ENCODE data around the gene NELL1.

DNA sequence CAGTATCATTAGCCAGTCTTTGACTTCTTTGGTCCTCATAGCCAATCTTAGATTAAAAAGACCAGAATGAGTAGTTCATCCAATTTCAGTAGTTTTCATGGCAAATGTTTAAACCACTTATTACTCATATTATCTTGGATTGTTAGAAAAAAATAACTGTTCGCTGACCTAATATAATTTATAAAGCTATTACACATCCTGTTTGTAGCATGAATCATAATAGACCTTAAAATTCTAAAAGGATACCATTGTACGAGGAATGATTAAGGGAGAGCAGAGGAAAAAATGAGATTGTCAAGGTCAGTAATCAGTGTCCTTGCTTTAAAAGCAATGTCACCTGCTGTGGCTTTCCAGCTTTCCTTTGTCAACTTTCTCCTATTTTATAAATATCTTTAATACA is 371.2 kb downstream of the NELL1 start:
- TF ChIP-seq PAX5 (IDR thresholded peaks at IDR 0.05; ENCODE audit: insufficient read depth, low read length, severe bottlenecking) (no peak), POLR2A (IDR thresholded peaks at IDR 0.05; ENCODE audit: low read depth, low read length) (no peak)
